ENCODE data around the gene MEPE.

Gene MEPE

GRCh38 chr4:87863486-87863885, 30.7 kb downstream of the MEPE start:
- Histone ChIP-seq H4K5ac (ENCODE audit: low read length) (no peak overlapping the region), H3K36me3 (ENCODE audit: control insufficient read depth, insufficient read depth, low read length) (no peaks in the 10 kb centered on the region), H3K9ac (ENCODE audit: low read length) (no peak overlapping the region), H2AK5ac (ENCODE audit: low read length) (no peak overlapping the region), H3K27ac (ENCODE audit: low read depth, low read length) (peak overlapping the region; percentile 43), H2BK15ac (replicated peaks; ENCODE audit: low read depth) (no peak overlapping the region), H4K8ac (ENCODE audit: low read depth, low read length) (no peak overlapping the region), H3K27me3 (ENCODE audit: insufficient read depth, low read length, poor library complexity) (no peaks in the 10 kb centered on the region), H2BK5ac (ENCODE audit: low read length) (no peak overlapping the region), H3K79me2 (ENCODE audit: control insufficient read depth, insufficient read depth, low read length) (no peaks in the 10 kb centered on the region), H3K4ac (ENCODE audit: low read depth, low read length) (peak overlapping the region; percentile 63), H3K4me1 (ENCODE audit: control insufficient read depth, low read depth, low read length) (peaks cover 11% of the 10 kb centered on the region), H3K23ac (ENCODE audit: low read length) (no peak overlapping the region), H3K18ac (ENCODE audit: low read length) (no peak overlapping the region), H2BK120ac (ENCODE audit: low read depth, low read length) (no peak overlapping the region), H3K79me1 (ENCODE audit: low read length) (no peaks in the 10 kb centered on the region), H3K4me2 (ENCODE audit: low read length) (no peak overlapping the region), H3K56ac (ENCODE audit: low read length) (no peak overlapping the region), H3K4me3 (ENCODE audit: low read length) (no peak overlapping the region)
- no CpG with 5 or more reads among the region's 23 CpGs for WGBS (ENCODE audit: extremely low coverage, insufficient coverage, low lambda C conversion rate)
- DNase-seq: peak; percentile 55

- peak overlapping the region; percentile 61 for H3K4me3 ChIP-seq (ENCODE audit: low read length)
- no CpG with 5 or more reads among the region's 2 CpGs for WGBS (ENCODE audit: extremely low coverage, insufficient coverage, low lambda C conversion rate)
Observed at GRCh38 chr4:87864321-87864720, 31.6 kb downstream of the MEPE start.

GRCh38 chr4:87865288-87865687, 32.5 kb downstream of the MEPE start:
- peak overlapping the region; percentile 84 for H3K27ac ChIP-seq (ENCODE audit: low read depth, low read length)
- peak overlapping the region; percentile 82 for H2BK120ac ChIP-seq (ENCODE audit: low read depth, low read length)
- no peak overlapping the region for H4K8ac ChIP-seq (ENCODE audit: low read depth, low read length)
- H3K36me3 ChIP-seq (ENCODE audit: control insufficient read depth, insufficient read depth, low read length): no peaks in the 10 kb centered on the region
- no peak overlapping the region for H3K4me3 ChIP-seq (ENCODE audit: low read length)
- peak; percentile 49 for DNase-seq
- no peak overlapping the region for H3K23ac ChIP-seq (ENCODE audit: low read length)
- no peaks in the 10 kb centered on the region for H3K27me3 ChIP-seq (ENCODE audit: insufficient read depth, low read length, poor library complexity)
- H3K79me1 ChIP-seq (ENCODE audit: low read length): no peaks in the 10 kb centered on the region
- peak overlapping the region; percentile 70 for H2BK5ac ChIP-seq (ENCODE audit: low read length)
- no peak overlapping the region for H2AK5ac ChIP-seq (ENCODE audit: low read length)
- H3K18ac ChIP-seq (ENCODE audit: low read length): peak overlapping the region; percentile 96
- WGBS (ENCODE audit: extremely low coverage, insufficient coverage, low lambda C conversion rate): no CpG with 5 or more reads among the region's 3 CpGs
- peak overlapping the region; percentile 58 for H3K9ac ChIP-seq (ENCODE audit: low read length)
- H4K5ac ChIP-seq (ENCODE audit: low read length): peak overlapping the region; percentile 17
- H2BK15ac ChIP-seq (replicated peaks; ENCODE audit: low read depth): peak overlapping the region; percentile 92
- H3K79me2 ChIP-seq (ENCODE audit: control insufficient read depth, insufficient read depth, low read length): no peaks in the 10 kb centered on the region
- no peak overlapping the region for H3K4me2 ChIP-seq (ENCODE audit: low read length)
- H3K56ac ChIP-seq (ENCODE audit: low read length): peak overlapping the region; percentile 73
- peak overlapping the region; percentile 81 for H3K4ac ChIP-seq (ENCODE audit: low read depth, low read length)
- peaks cover 11% of the 10 kb centered on the region for H3K4me1 ChIP-seq (ENCODE audit: control insufficient read depth, low read depth, low read length)

More at GRCh38 chr4:87864321-87864720, 31.6 kb downstream of the MEPE start:
- Histone ChIP-seq H3K23ac (ENCODE audit: low read length) (no peak overlapping the region), H2BK15ac (replicated peaks; ENCODE audit: low read depth) (peak overlapping the region; percentile 57), H2BK5ac (ENCODE audit: low read length) (peak overlapping the region; percentile 82), H3K56ac (ENCODE audit: low read length) (peak overlapping the region; percentile 86), H3K9ac (ENCODE audit: low read length) (peak overlapping the region; percentile 84), H3K4me1 (ENCODE audit: control insufficient read depth, low read depth, low read length) (peaks cover 11% of the 10 kb centered on the region), H4K8ac (ENCODE audit: low read depth, low read length) (no peak overlapping the region), H3K4me2 (ENCODE audit: low read length) (peak overlapping the region; percentile 54), H3K27me3 (ENCODE audit: insufficient read depth, low read length, poor library complexity) (no peaks in the 10 kb centered on the region), H3K79me1 (ENCODE audit: low read length) (no peaks in the 10 kb centered on the region), H3K36me3 (ENCODE audit: control insufficient read depth, insufficient read depth, low read length) (no peaks in the 10 kb centered on the region), H3K18ac (ENCODE audit: low read length) (peak overlapping the region; percentile 29), H2AK5ac (ENCODE audit: low read length) (peak overlapping the region; percentile 50), H4K5ac (ENCODE audit: low read length) (no peak overlapping the region), H3K4ac (ENCODE audit: low read depth, low read length) (peak overlapping the region; percentile 43), H3K27ac (ENCODE audit: low read depth, low read length) (peak overlapping the region; percentile 43), H3K79me2 (ENCODE audit: control insufficient read depth, insufficient read depth, low read length) (no peaks in the 10 kb centered on the region), H2BK120ac (ENCODE audit: low read depth, low read length) (no peak overlapping the region)
- DNase-seq: no peak

GRCh38 chr4:87865960-87866598, 33.3 kb downstream of the MEPE start:
- Histone ChIP-seq H3K4me1 (ENCODE audit: control insufficient read depth, low read depth, low read length) (peaks cover 11% of the 10 kb centered on the region), H4K8ac (ENCODE audit: low read depth, low read length) (peak overlapping the region; percentile 96), H3K23ac (ENCODE audit: low read length) (no peak overlapping the region), H4K5ac (ENCODE audit: low read length) (no peak overlapping the region), H3K27ac (ENCODE audit: low read depth, low read length) (peak overlapping the region; percentile 84), H3K79me2 (ENCODE audit: control insufficient read depth, insufficient read depth, low read length) (no peaks in the 10 kb centered on the region), H3K18ac (ENCODE audit: low read length) (peak overlapping the region; percentile 80), H3K9ac (ENCODE audit: low read length) (peak overlapping the region; percentile 58), H2BK15ac (replicated peaks; ENCODE audit: low read depth) (no peak overlapping the region), H3K4ac (ENCODE audit: low read depth, low read length) (peak overlapping the region; percentile 68), H3K36me3 (ENCODE audit: control insufficient read depth, insufficient read depth, low read length) (no peaks in the 10 kb centered on the region), H2AK5ac (ENCODE audit: low read length) (peak overlapping the region; percentile 61), H2BK120ac (ENCODE audit: low read depth, low read length) (peak overlapping the region; percentile 61), H3K56ac (ENCODE audit: low read length) (peak overlapping the region; percentile 82), H3K4me3 (ENCODE audit: low read length) (no peak overlapping the region), H3K79me1 (ENCODE audit: low read length) (no peaks in the 10 kb centered on the region), H3K4me2 (ENCODE audit: low read length) (no peak overlapping the region), H2BK5ac (ENCODE audit: low read length) (peak overlapping the region; percentile 97), H3K27me3 (ENCODE audit: insufficient read depth, low read length, poor library complexity) (no peaks in the 10 kb centered on the region)
- WGBS (ENCODE audit: extremely low coverage, insufficient coverage, low lambda C conversion rate): no CpG with 5 or more reads among the region's 1 CpG
- peak; percentile 99 for DNase-seq

GRCh38 chr4:87868522-87868921, 35.8 kb downstream of the MEPE start:
- H2BK120ac ChIP-seq (ENCODE audit: low read depth, low read length): peak overlapping the region; percentile 73
- no peaks in the 10 kb centered on the region for H3K79me2 ChIP-seq (ENCODE audit: control insufficient read depth, insufficient read depth, low read length)
- peak overlapping the region; percentile 94 for H3K18ac ChIP-seq (ENCODE audit: low read length)
- peak; percentile 94 for DNase-seq
- no peak overlapping the region for H4K5ac ChIP-seq (ENCODE audit: low read length)
- H3K27me3 ChIP-seq (ENCODE audit: insufficient read depth, low read length, poor library complexity): no peaks in the 10 kb centered on the region
- peak overlapping the region; percentile 57 for H2BK15ac ChIP-seq (replicated peaks; ENCODE audit: low read depth)
- peak overlapping the region; percentile 70 for H3K4ac ChIP-seq (ENCODE audit: low read depth, low read length)
- peaks cover 15% of the 10 kb centered on the region for H3K4me1 ChIP-seq (ENCODE audit: control insufficient read depth, low read depth, low read length)
- no peak overlapping the region for H3K4me3 ChIP-seq (ENCODE audit: low read length)
- no peak overlapping the region for H3K56ac ChIP-seq (ENCODE audit: low read length)
- H3K36me3 ChIP-seq (ENCODE audit: control insufficient read depth, insufficient read depth, low read length): no peaks in the 10 kb centered on the region
- no peak overlapping the region for H2AK5ac ChIP-seq (ENCODE audit: low read length)
- H3K79me1 ChIP-seq (ENCODE audit: low read length): no peaks in the 10 kb centered on the region
- peak overlapping the region; percentile 39 for H2BK5ac ChIP-seq (ENCODE audit: low read length)
- H3K23ac ChIP-seq (ENCODE audit: low read length): no peak overlapping the region
- no peak overlapping the region for H4K8ac ChIP-seq (ENCODE audit: low read depth, low read length)
- no peak overlapping the region for H3K4me2 ChIP-seq (ENCODE audit: low read length)
- H3K9ac ChIP-seq (ENCODE audit: low read length): no peak overlapping the region
- peak overlapping the region; percentile 29 for H3K27ac ChIP-seq (ENCODE audit: low read depth, low read length)
- no CpG with 5 or more reads among the region's 1 CpG for WGBS (ENCODE audit: extremely low coverage, insufficient coverage, low lambda C conversion rate)

GRCh38 chr4:87872028-87872427, 39.3 kb downstream of the MEPE start:
- Histone ChIP-seq H4K8ac (ENCODE audit: low read depth, low read length) (no peak overlapping the region), H3K36me3 (ENCODE audit: control insufficient read depth, insufficient read depth, low read length) (no peaks in the 10 kb centered on the region), H4K5ac (ENCODE audit: low read length) (no peak overlapping the region), H3K23ac (ENCODE audit: low read length) (no peak overlapping the region), H3K9ac (ENCODE audit: low read length) (no peak overlapping the region), H3K4ac (ENCODE audit: low read depth, low read length) (no peak overlapping the region), H3K4me2 (ENCODE audit: low read length) (no peak overlapping the region), H2BK15ac (replicated peaks; ENCODE audit: low read depth) (no peak overlapping the region), H3K79me2 (ENCODE audit: control insufficient read depth, insufficient read depth, low read length) (no peaks in the 10 kb centered on the region), H3K4me1 (ENCODE audit: control insufficient read depth, low read depth, low read length) (peaks cover 9% of the 10 kb centered on the region), H3K56ac (ENCODE audit: low read length) (no peak overlapping the region), H2BK120ac (ENCODE audit: low read depth, low read length) (no peak overlapping the region), H2AK5ac (ENCODE audit: low read length) (no peak overlapping the region), H3K27ac (ENCODE audit: low read depth, low read length) (no peak overlapping the region), H3K4me3 (ENCODE audit: low read length) (no peak overlapping the region), H2BK5ac (ENCODE audit: low read length) (no peak overlapping the region), H3K79me1 (ENCODE audit: low read length) (no peaks in the 10 kb centered on the region), H3K18ac (ENCODE audit: low read length) (peak overlapping the region; percentile 84), H3K27me3 (ENCODE audit: insufficient read depth, low read length, poor library complexity) (no peaks in the 10 kb centered on the region)
- DNase-seq: no peak
- WGBS (ENCODE audit: extremely low coverage, insufficient coverage, low lambda C conversion rate): no CpG with 5 or more reads among the region's 1 CpG

Measured in mesendoderm (in vitro differentiated cells).